SK-N-SH (cell line): ENCODE measurements around the gene SIRT5. TPM values are rescaled to one million over a fixed set of nuclear protein-coding genes. Genes with fewer than 3 reads are reported as not detected.

Source experiments
- CTCF ChIA-PET: fragments of 300-600, 350-600 bp; formaldehyde crosslinking; extraction: SDS; loops from one replicate; lab custom pipeline; 2021; lab: Yijun Ruan, JAX
- POLR2A ChIA-PET: fragments of 350-600 bp; sonication (Branson Sonifier 250); formaldehyde crosslinking; extraction: SDS; loops from one replicate; lab custom pipeline; 2020; ENCODE audit warnings: antibody characterized with exemption, inconsistent platforms; lab: Yijun Ruan, JAX
- DNase-seq: peaks from one replicate; pipeline ENCODE4 v3.0.0; 2012
- H2AFZ ChIP-seq: fragments of 200-600 bp; sonication (generic); 2 replicates; pipeline ENCODE4 v1.8.1; 2016; ENCODE audit warnings: antibody characterized with exemption, mild to moderate bottlenecking, low read depth
- H3F3A ChIP-seq: fragments of 200-600 bp; sonication (generic); replicated peaks from 2 replicates; pipeline ENCODE3; 2016; ENCODE audit warnings: antibody characterized with exemption, mild to moderate bottlenecking; ENCODE audit not compliant: insufficient read depth
- H3K27ac ChIP-seq, 2 experiments: fragments of 200-500 bp in 1 of 2; fragments of 200-600 bp in 1 of 2; sonication (Bioruptor generic) in 1 of 2; sonication (generic), shearing (Covaris generic) in 1 of 2; 2 replicates each; pipeline versions ENCODE4 v1.5.1 to v1.6.1; 2014 to 2016; ENCODE audit warnings: low read depth in 2 of 2, inconsistent platforms in 1 of 2, low read length in 1 of 2, mild to moderate bottlenecking in 1 of 2, mixed read lengths in 1 of 2
- H3K27me3 ChIP-seq: fragments of 200-600 bp; sonication (generic), shearing (Covaris generic); 2 replicates; pipeline ENCODE4 v1.6.1; 2016; ENCODE audit warnings: mixed run types; ENCODE audit not compliant: insufficient read depth
- H3K36me3 ChIP-seq, 2 experiments: fragments of 200-500 bp in 1 of 2; fragments of 200-600 bp in 1 of 2; sonication (Bioruptor generic) in 1 of 2; sonication (generic) in 1 of 2; replicated peaks in 1 of 2; 2 replicates each; pipeline versions ENCODE3 to v1.5.1; 2014 to 2016; ENCODE audit warnings: low read length in 1 of 2, mild to moderate bottlenecking in 1 of 2; ENCODE audit not compliant: insufficient read depth in 2 of 2, control insufficient read depth in 1 of 2
- H3K4me1 ChIP-seq, 2 experiments: fragments of 200-500 bp in 1 of 2; fragments of 200-600 bp in 1 of 2; sonication (Bioruptor generic) in 1 of 2; sonication (generic), shearing (Covaris generic) in 1 of 2; 2 replicates each; pipeline versions ENCODE4 v1.5.1 to v1.6.1; 2014 to 2016; ENCODE audit warnings: low read depth in 1 of 2, low read length in 1 of 2, mixed run types in 1 of 2; ENCODE audit not compliant: insufficient read depth in 2 of 2, control insufficient read depth in 1 of 2
- H3K4me2 ChIP-seq: fragments of 200-600 bp; sonication (generic), shearing (Covaris generic); 2 replicates; pipeline ENCODE4 v1.6.1; 2017; ENCODE audit warnings: mixed run types
- H3K4me3 ChIP-seq, 2 experiments: fragments of 200-500 bp in 1 of 2; fragments of 200-600 bp in 1 of 2; sonication (Bioruptor generic) in 1 of 2; sonication (generic), shearing (Covaris generic) in 1 of 2; 2 replicates each; pipeline versions ENCODE4 v1.5.1 to v1.8.1; 2014 to 2016; ENCODE audit warnings: low read depth in 2 of 2, inconsistent platforms in 1 of 2, low read length in 1 of 2, mild to moderate bottlenecking in 1 of 2, mixed read lengths in 1 of 2, moderate library complexity in 1 of 2
- H3K79me2 ChIP-seq: fragments of 200-600 bp; sonication (generic); 2 replicates; pipeline ENCODE4 v1.8.1; 2017; ENCODE audit warnings: mild to moderate bottlenecking; ENCODE audit not compliant: insufficient read depth
- H3K9ac ChIP-seq: fragments of 200-600 bp; sonication (generic); 2 replicates; pipeline ENCODE4 v1.6.1; 2017; ENCODE audit warnings: mixed run types
- H3K9me2 ChIP-seq: fragments of 200-600 bp; sonication (generic); 2 replicates; pipeline ENCODE4 v1.6.1; 2017; ENCODE audit warnings: mixed run types
- H3K9me3 ChIP-seq: fragments of 200-600 bp; sonication (generic); 2 replicates; pipeline ENCODE4 v1.6.1; 2017; ENCODE audit warnings: mixed run types, mild to moderate bottlenecking, moderate library complexity
- H4K20me1 ChIP-seq: fragments of 200-600 bp; sonication (generic); 2 replicates; pipeline ENCODE4 v1.6.1; 2017; ENCODE audit warnings: mild to moderate bottlenecking, mixed run types; ENCODE audit not compliant: insufficient read depth
- CTCF ChIP-seq: fragments of 200-600 bp; sonication (generic); IDR thresholded peaks from 2 replicates; pipeline ENCODE4 v1.6.1; 2017; ENCODE audit warnings: antibody characterized with exemption, mild to moderate bottlenecking, moderate library complexity
- ELF1 ChIP-seq: IDR thresholded peaks from 2 replicates; pipeline ENCODE4 v1.4.0; 2012
- FOSL2 ChIP-seq: IDR thresholded peaks from 2 replicates; pipeline ENCODE4 v1.4.0; 2012; ENCODE audit warnings: low read depth, mild to moderate bottlenecking, moderate library complexity, borderline replicate concordance
- GATA2 ChIP-seq: sonication (generic); formaldehyde crosslinking; IDR thresholded peaks from 2 replicates; pipeline ENCODE4 v1.5.0; 2020; ENCODE audit warnings: mild to moderate bottlenecking, missing genetic modification reagents
- JUND ChIP-seq: IDR thresholded peaks from 2 replicates; pipeline ENCODE4 v1.4.0; 2012
- MAX ChIP-seq: IDR thresholded peaks from 2 replicates; pipeline ENCODE4 v1.4.0; 2012; ENCODE audit warnings: low read depth
- MEF2A ChIP-seq: IDR thresholded peaks from 2 replicates; pipeline ENCODE4 v1.4.0; 2012; ENCODE audit warnings: low read depth, borderline replicate concordance
- MXI1 ChIP-seq: IDR thresholded peaks from 2 replicates; pipeline ENCODE4 v1.6.1; 2012; ENCODE audit warnings: mild to moderate bottlenecking, low read depth, low read length, improper control_type of control experiment
- NRF1 ChIP-seq: IDR thresholded peaks from 2 replicates; pipeline ENCODE4 v1.6.1; 2012; ENCODE audit warnings: low read depth, mild to moderate bottlenecking, low read length
- POLR2AphosphoS5 ChIP-seq: IDR thresholded peaks from 2 replicates; pipeline ENCODE4 v1.6.1; 2012; ENCODE audit warnings: low read depth, low read length
- RCOR1 ChIP-seq: fragments of 150-350 bp; IDR thresholded peaks from 2 replicates; pipeline ENCODE4 v1.6.1; 2017; ENCODE audit warnings: antibody characterized with exemption, low read length
- SIN3A ChIP-seq: IDR thresholded peaks from 2 replicates; pipeline ENCODE4 v1.6.1; 2012; ENCODE audit warnings: low read depth, mild to moderate bottlenecking, low read length, moderate library complexity, borderline replicate concordance
- SMC3 ChIP-seq: IDR thresholded peaks from 2 replicates; pipeline ENCODE4 v1.6.1; 2012; ENCODE audit warnings: low read depth, low read length, improper control_type of control experiment
- TAF1 ChIP-seq: IDR thresholded peaks from 2 replicates; pipeline ENCODE4 v1.6.1; 2012; ENCODE audit warnings: low read depth, mild to moderate bottlenecking, low read length, moderate library complexity, borderline replicate concordance
- WGBS: methylation state at CpG from one replicate; pipeline ENCODE4 v1.1.6; 2017; ENCODE audit warnings: low lambda C conversion rate; 5-methylcytosine and 5-hydroxymethylcytosine counted together
- polyA plus RNA-seq, 3 experiments: library from polyadenylated mRNA; depleted of rRNA; stranded (reverse); fragments of >200 nt; gene quantifications; 2 replicates each; pipeline ENCODE4 v1.2.3, GENCODE V29; 2012

SIRT5 gene
- polyA plus RNA-seq, 1 of the 3 experiments (the other 2 are of a cell fraction) = 6.7 TPM

GRCh38 chr6:13614926-13615791 is 40.8 kb downstream of the SIRT5 start, which contains the start of gene NOL7 (continued):
- TF ChIP-seq SMC3 (0 out of 2 replicates have a peak, but pooled peaks have one; percentile 7), MEF2A (no peak), POLR2AphosphoS5 (peak; percentile 95), GATA2 (CRISPR knock-in tag) (no peak), TAF1 (peak; percentile 95), CTCF (peak; percentile 81), MAX (peak; percentile 100), RCOR1 (peak; percentile 59), ELF1 (peak; percentile 85), MXI1 (peak; percentile 99), SIN3A (peak; percentile 87; the same call in 1 of the 2 replicates), JUND (no peak), NRF1 (peak; percentile 88)
- TF ChIP-seq, all 33 proteins: peak for 17

- Histone ChIP-seq H3K27me3 (no peaks in the 10 kb centered on the region), H3F3A (peaks cover 21% of the 10 kb centered on the region), H2AFZ (peak overlapping the region; percentile 85), H3K79me2 (peaks cover 61% of the 10 kb centered on the region), H3K9me2 (no peaks in the 10 kb centered on the region), H3K4me3 (peak overlapping the region; percentile 96 to 99), H3K4me1 (peaks cover 5 to 24% of the 10 kb centered on the region in 2 experiments; a peak in 3 of 4 replicates), H3K4me2 (peak overlapping the region; percentile 88), H3K9me3 (no peaks in the 10 kb centered on the region), H3K9ac (peak overlapping the region; percentile 91), H3K36me3 (peaks cover 33 to 39% of the 10 kb centered on the region in 2 experiments), H3K27ac (peak overlapping the region; percentile 93 to 95), H4K20me1 (peaks cover 14% of the 10 kb centered on the region)
- TF ChIP-seq SIN3A (no peak), FOSL2 (no peak), MXI1 (peak; percentile 12; the same call in 1 of the 2 replicates)
- ChIA-PET CTCF (interaction anchor here (0.6 to 3.5 kb wide), 25 partner anchors 9 to 1868 kb away, joined by 3 to 30 read pairs (median 4); partner anchors contain the start of genes GFOD1 and SIRT5), POLR2A (interaction anchor here (0.7 to 4.1 kb wide), 10 partner anchors 9 to 287 kb away, joined by 3 to 33 read pairs (median 6); partner anchors contain the start of genes RANBP9, SIRT5 and TBC1D7)
- 0% methylated on average over 14 of the region's 14 CpGs for WGBS
- DNase-seq = peak; percentile 54
Observed at GRCh38 chr6:13615792-13616120, 41.4 kb downstream of the SIRT5 start.
